Right lobe of liver (tissue), 6 donors: ENCODE data around the gene YDJC. TPM values are rescaled to one million over a fixed set of nuclear protein-coding genes. Genes with fewer than 3 reads are reported as not detected.
"Not testable (repeated sequence)": the region's sequence is repeated elsewhere in the genome, so short reads cannot be mapped to it uniquely, and the experiment has no call there.

Source experiments
- ATAC-seq, 4 donors: fragments of 200-7000 bp; cut with Tn5 transposase; one replicate each; pipeline ENCODE4 v1.9.1; 2020; ENCODE audit warnings: mild to moderate bottlenecking in 4 of 4, moderate library complexity in 4 of 4
- DNase-seq, 3 donors: peaks; one replicate each; pipeline ENCODE4 v3.0.0-alpha.2; 2020
- H3K27ac ChIP-seq, 3 donors: fragments of 200-600 bp; one replicate each; pipeline ENCODE4 v1.8.0; 2022
- H3K27me3 ChIP-seq, 2 donors: fragments of 200-600 bp; one replicate each; pipeline ENCODE4 v1.8.0; 2022
- H3K36me3 ChIP-seq, 4 donors: fragments of 200-600 bp; sonication (generic) in 1 of 4; one replicate each; pipeline versions ENCODE4 v1.5.1 to v1.8.0; 2017 to 2022; ENCODE audit warnings: control low read depth in 1 of 4
- H3K4me1 ChIP-seq, 4 donors: fragments of 200-600 bp; sonication (generic) in 1 of 4; one replicate each; pipeline versions ENCODE4 v1.5.1 to v1.8.0; 2017 to 2022; ENCODE audit warnings: control low read depth in 1 of 4
- H3K4me3 ChIP-seq, 3 donors: fragments of 200-600 bp; one replicate each; pipeline ENCODE4 v1.8.0; 2022
- H3K9me3 ChIP-seq, 4 donors: fragments of 200-600 bp; sonication (generic) in 1 of 4; one replicate each; pipeline versions ENCODE4 v1.5.1 to v1.8.0; 2017 to 2022; ENCODE audit warnings: control low read depth in 1 of 4
- CTCF ChIP-seq, 4 donors: fragments of 200-600 bp in 3 of 4; fragments of 450-650 bp in 1 of 4; IDR thresholded peaks; one replicate each; pipeline versions ENCODE4 v1.5.1 to v1.8.0; 2016 to 2022; ENCODE audit warnings: antibody characterized with exemption in 4 of 4, mild to moderate bottlenecking in 2 of 4
- POLR2A ChIP-seq: fragments of 450-650 bp; IDR thresholded peaks from one replicate; pipeline ENCODE4 v1.6.1; 2017; ENCODE audit warnings: antibody characterized with exemption, mild to moderate bottlenecking
- WGBS: methylation state at CpG from one replicate; pipeline ENCODE4 v1.1.6; 2018; ENCODE audit warnings: low coverage, low lambda C conversion rate; ENCODE audit not compliant: insufficient coverage; ENCODE audit errors: missing lambda C conversion rate; 5-methylcytosine and 5-hydroxymethylcytosine counted together
- intact Hi-C, 2 donors: fragments of 100-400 bp; cut with DNase I; formaldehyde crosslinking; loops; one replicate each; pipeline versions ENCODE4 v1.11.2 to v1.14.1; 2022
- total RNA-seq, 6 experiments: library from RNA; depleted of rRNA in 2 of 6; stranded (reverse); fragments of >200 nt in 2 of 6; fragmentation: NEBNext Ultra II Directional in 3 of 6; extraction: Animal tissue kit (Norgen Biotek cat#: 25700) in 3 of 6; gene quantifications; one replicate each; pipeline versions ENCODE4 v1.1.0 to v1.2.4, GENCODE V29; 2016 to 2023
- donor health status: DM: no; HTN: yes; CAD: no.
- donor health status: DM: no; HTN: no; CAD: no.
- donor health status: DM: no; HTN: no; CAD: no.
- donor health status: DM: no; HTN: yes; CAD: no.
- donor health status: DM: no; HTN: yes; CAD: no.

Gene YDJC
- total RNA-seq, 6 experiments from 2014 or later = 7.1 to 29.0 (median 7.8) TPM

DNA sequence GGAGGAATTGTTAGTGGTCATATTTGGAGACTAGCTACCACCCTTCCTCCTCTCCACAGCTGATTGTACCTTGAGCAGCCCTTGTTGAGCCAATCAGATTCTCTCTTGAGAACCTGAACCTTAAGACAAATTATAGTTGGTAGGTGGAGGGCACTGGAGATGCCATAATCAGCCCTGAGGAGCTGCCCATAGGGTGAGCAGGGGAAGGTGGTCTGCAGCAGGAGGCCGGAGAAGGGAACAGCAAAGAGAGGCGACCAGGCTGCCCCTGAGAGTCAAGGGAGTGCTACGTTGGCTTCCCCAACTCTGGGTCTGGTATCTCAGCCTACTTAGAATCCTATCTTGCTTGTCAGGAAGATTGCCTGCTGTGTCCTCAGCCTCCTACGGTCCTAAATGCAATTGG is 9.5 kb upstream of the YDJC start:
- H3K27ac ChIP-seq = no peak overlapping the region
- no peaks in the 10 kb centered on the region for H3K27me3 ChIP-seq
- WGBS = 92% methylated on average over 2 of the region's 4 CpGs
- peaks cover 0 to 6% (median 1%) of the 10 kb centered on the region in 4 donors for H3K36me3 ChIP-seq
- H3K9me3 ChIP-seq = no peaks in the 10 kb centered on the region
- intact Hi-C loops = no loop called here
- DNase-seq (no peak), ATAC-seq (no peak)
- TF ChIP-seq CTCF (IDR thresholded peaks at IDR 0.05) = no peak
- TF ChIP-seq POLR2A = no peak
- peaks cover 0 to 19% (median 6%) of the 10 kb centered on the region in 4 donors for H3K4me1 ChIP-seq
- H3K4me3 ChIP-seq = no peak overlapping the region

DNA sequence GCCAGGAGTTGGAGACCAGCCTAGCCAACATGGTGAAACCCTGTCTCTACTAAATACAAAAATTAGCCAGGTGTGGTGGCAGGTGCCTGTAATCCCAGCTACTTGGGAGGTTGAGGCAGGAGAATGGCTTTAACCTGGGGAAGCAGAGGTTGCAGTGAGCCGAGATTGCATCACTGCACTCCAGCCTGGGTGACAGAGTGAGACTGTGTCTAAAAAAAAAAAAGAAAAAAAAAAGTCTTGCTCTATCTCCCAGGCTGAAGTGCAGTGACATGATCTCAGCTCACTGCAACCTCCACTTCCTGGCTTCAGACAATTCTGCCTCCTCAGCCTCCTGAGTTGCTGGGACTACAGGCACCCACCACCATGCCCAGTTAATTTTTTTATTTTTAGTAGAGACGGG is 7.6 kb upstream of the YDJC start:
- H3K4me1 ChIP-seq, H3K9me3 ChIP-seq, intact Hi-C loops, H3K27ac ChIP-seq, ATAC-seq, H3K4me3 ChIP-seq, H3K27me3 ChIP-seq, H3K36me3 ChIP-seq, DNase-seq: not testable (repeated sequence)
- WGBS = 54% methylated on average over 2 of the region's 2 CpGs

- WGBS = 83% methylated on average over 11 of the region's 17 CpGs
- intact Hi-C loops = no loop called here
- Histone ChIP-seq H3K27me3 (no peaks in the 10 kb centered on the region), H3K27ac (no peak overlapping the region), H3K9me3 (no peaks in the 10 kb centered on the region), H3K36me3 (no peaks in the 10 kb centered on the region), H3K4me3 (no peak overlapping the region), H3K4me1 (peaks cover 0 to 8% (median 2%) of the 10 kb centered on the region in 4 donors)
- no peak for TF ChIP-seq CTCF (IDR thresholded peaks at IDR 0.05)
- TF ChIP-seq POLR2A = no peak
- ATAC-seq = no peak
- no peak for DNase-seq
Observed at GRCh38 chr22:21636629-21637218, 6.9 kb upstream of the YDJC start.

DNA sequence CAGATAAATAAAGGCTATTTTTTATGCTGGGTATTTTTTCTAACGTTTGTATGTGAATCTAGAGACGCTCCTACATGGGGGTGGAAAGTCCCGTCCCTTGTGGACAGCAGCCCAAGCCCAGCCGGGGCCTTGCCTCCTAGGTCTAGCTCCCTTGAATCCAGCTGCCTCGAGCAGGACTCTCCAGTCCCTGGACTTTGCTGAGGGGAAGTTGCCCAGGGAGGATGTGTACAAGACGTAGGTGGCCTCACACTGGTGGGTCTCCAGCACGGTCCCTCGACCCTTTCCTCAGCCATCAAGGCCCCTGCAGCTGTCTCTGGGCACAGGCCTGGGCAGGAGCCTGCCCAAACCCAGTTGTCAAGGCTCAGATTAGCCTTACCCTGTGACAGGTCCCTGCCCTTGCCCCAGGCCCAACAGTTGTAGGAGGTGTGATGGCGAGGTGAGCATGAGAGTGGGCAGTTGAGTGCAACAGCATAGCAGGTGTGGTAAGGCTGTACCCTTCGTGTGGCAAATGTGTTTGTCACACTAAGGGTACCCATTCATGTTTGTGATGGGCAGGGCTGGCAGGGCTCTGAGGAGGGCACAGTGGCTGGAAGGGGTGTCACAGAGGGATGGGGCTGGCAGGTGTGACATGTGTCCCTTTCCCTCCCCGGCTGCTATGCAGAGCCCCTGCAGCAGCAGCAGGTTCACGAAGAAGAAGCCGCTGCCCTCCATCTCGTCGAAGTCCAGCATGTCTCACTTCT is 6.1 kb upstream of the YDJC start:
- peaks cover 0 to 2% (median under 1%) of the 10 kb centered on the region in 4 donors for H3K4me1 ChIP-seq
- DNase-seq = no peak
- H3K27me3 ChIP-seq = no peaks in the 10 kb centered on the region
- intact Hi-C loops = no loop called here
- H3K27ac ChIP-seq = no peak overlapping the region
- H3K36me3 ChIP-seq = no peaks in the 10 kb centered on the region
- no peak overlapping the region for H3K4me3 ChIP-seq
- no peaks in the 10 kb centered on the region for H3K9me3 ChIP-seq
- TF ChIP-seq POLR2A (no peak), CTCF (IDR thresholded peaks at IDR 0.05) (no peak)
- WGBS = 64% methylated on average over 4 of the region's 15 CpGs
- ATAC-seq = no peak

GRCh38 chr22:21634844-21635243 is 5.0 kb upstream of the YDJC start:
- no peak for ATAC-seq
- Histone ChIP-seq H3K9me3 (no peaks in the 10 kb centered on the region), H3K27me3 (no peaks in the 10 kb centered on the region), H3K4me1 (no peaks in the 10 kb centered on the region), H3K27ac (no peak overlapping the region), H3K4me3 (no peak overlapping the region), H3K36me3 (no peaks in the 10 kb centered on the region)
- TF ChIP-seq CTCF (IDR thresholded peaks at IDR 0.05) (no peak), POLR2A (no peak)
- WGBS = 80% methylated on average over 1 of the region's 19 CpGs
- intact Hi-C loops = loop anchor here in 1 of 2 donors (5.0 kb wide), 1 partner anchor 58 kb away; no protein-coding TSS in a partner anchor
- no peak for DNase-seq
